HG02938 (cell line): Measurements from ENCODE around the gene UCMA.
"Not testable (repeated sequence)": the region's sequence is repeated elsewhere in the genome, so short reads cannot be mapped to it uniquely, and the experiment has no call there.

Source experiments
- ATAC-seq: cut with Tn5 transposase; IDR thresholded peaks from one replicate; pipeline ENCODE4 v1.9.1; 2021; ENCODE audit warnings: mild to moderate bottlenecking, moderate library complexity; ENCODE audit not compliant: unreplicated experiment

The UCMA gene

GRCh38 chr10:13234172-13234571 lies at the start of gene UCMA:
Gene UCMA (minus strand): TSS chr10:13234374. CDS start chr10:13234258, 116 bp downstream.
- ATAC-seq, result no peak

GRCh38 chr10:13282348-13282747 lies 48.2 kb upstream of the UCMA start:
- ATAC-seq, result not testable (repeated sequence)

GRCh38 chr10:13276749-13277365 lies 42.7 kb upstream of the UCMA start:
- ATAC-seq, result no peak

- not testable (repeated sequence) for ATAC-seq
Observed at GRCh38 chr10:13276146-13276545, 42.0 kb upstream of the UCMA start.

- no peak for ATAC-seq
Observed at GRCh38 chr10:13272164-13272571, 38.0 kb upstream of the UCMA start.

GRCh38 chr10:13271552-13272163 lies 37.5 kb upstream of the UCMA start:
- no peak for ATAC-seq

- no peak for ATAC-seq
Observed at GRCh38 chr10:13270877-13271551, 36.8 kb upstream of the UCMA start.

- no peak for ATAC-seq
Observed at GRCh38 chr10:13268841-13269240, 34.7 kb upstream of the UCMA start.

- no peak for ATAC-seq
Observed at GRCh38 chr10:13268310-13268709, 34.1 kb upstream of the UCMA start.

GRCh38 chr10:13263591-13263990 lies 29.4 kb upstream of the UCMA start:
- ATAC-seq, result no peak

- ATAC-seq, result no peak
Observed at GRCh38 chr10:13262433-13262832, 28.3 kb upstream of the UCMA start.

- ATAC-seq, result no peak
Observed at GRCh38 chr10:13257621-13258140, 23.5 kb upstream of the UCMA start.

GRCh38 chr10:13256627-13257026 lies 22.5 kb upstream of the UCMA start:
- ATAC-seq, result no peak

- no peak for ATAC-seq
Observed at GRCh38 chr10:13253726-13254125, 19.6 kb upstream of the UCMA start.

GRCh38 chr10:13247784-13248183 lies 13.6 kb upstream of the UCMA start:
- ATAC-seq, result no peak

- ATAC-seq, result no peak
Observed at GRCh38 chr10:13247246-13247645, 13.1 kb upstream of the UCMA start.

GRCh38 chr10:13242260-13242659 lies 8.1 kb upstream of the UCMA start:
- not testable (repeated sequence) for ATAC-seq

GRCh38 chr10:13241613-13242012 lies 7.4 kb upstream of the UCMA start:
- ATAC-seq, result no peak

- no peak for ATAC-seq
Observed at GRCh38 chr10:13239923-13240322, 5.7 kb upstream of the UCMA start.

- ATAC-seq, result no peak
Observed at GRCh38 chr10:13238271-13239077, 4.3 kb upstream of the UCMA start.

GRCh38 chr10:13236638-13237037 lies 2.5 kb upstream of the UCMA start:
- no peak for ATAC-seq
